NCI-H1436 (cell line): ENCODE measurements around the gene EIF2AK2.

ENCODE experiments used
- DNase-seq: peaks from one replicate; lab custom pipeline; 2025; lab: John Stamatoyannopoulos, UW

EIF2AK2 gene

DNA sequence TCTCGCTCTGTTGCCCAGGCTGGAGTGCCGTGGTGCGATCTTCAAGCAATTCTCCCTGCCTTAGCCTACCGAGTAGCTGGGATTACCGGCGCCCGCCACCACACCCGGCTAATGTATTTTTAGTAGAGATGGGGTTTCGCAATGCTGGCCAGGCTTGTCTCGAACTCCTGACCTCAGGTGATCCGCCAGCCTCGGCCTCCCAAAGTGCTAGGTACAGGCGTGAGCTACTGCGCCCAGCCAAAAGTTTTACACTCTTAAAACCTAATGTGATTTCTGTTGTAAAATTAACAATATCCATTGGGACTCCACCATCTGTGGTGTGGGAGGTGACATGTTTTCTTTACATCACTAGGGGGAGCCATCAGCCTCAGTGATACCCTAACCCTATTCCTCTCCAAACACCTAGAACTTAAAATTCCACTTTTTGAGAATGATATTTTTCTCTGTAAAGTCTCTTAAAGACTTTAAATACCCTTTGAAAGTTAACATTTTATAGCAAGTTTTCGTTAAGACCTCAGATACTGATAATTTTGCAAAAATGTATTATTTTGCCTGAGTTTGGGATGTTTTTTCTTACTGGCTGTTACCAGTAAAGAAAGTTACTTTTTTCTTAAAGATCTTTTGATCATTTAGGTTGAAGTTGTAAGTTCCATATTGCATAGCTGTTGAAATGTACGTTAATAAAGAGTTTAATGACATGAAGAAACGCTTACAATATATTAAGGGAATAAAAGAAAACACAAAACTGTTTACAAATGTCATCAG is 11.6 kb upstream of the EIF2AK2 start:
- no peak for DNase-seq

DNA sequence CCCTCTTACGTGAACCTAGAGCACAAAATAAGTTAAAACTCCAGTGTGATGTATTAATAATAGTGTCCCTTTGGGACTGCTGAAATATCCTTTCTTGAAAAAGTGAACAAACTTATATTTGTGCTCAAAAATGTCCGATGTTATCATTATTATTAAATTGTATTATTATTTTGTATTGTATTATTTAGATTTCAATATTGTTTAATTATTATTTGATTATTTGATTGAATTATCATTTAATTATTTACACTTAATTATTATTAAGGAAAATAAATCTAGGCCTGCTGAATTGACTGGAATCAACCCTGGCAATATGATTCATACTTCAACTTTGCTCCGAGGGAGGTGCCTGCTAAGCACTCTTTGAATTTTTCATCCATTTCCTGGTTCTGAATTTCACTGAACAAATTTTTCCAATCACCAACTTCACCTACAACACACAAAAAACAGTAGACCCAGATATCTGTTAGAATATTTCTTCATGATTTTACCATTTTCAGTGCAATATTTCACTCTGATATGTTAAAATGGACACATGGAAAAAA is 10.9 kb upstream of the EIF2AK2 start:
- DNase-seq, result no peak

DNA sequence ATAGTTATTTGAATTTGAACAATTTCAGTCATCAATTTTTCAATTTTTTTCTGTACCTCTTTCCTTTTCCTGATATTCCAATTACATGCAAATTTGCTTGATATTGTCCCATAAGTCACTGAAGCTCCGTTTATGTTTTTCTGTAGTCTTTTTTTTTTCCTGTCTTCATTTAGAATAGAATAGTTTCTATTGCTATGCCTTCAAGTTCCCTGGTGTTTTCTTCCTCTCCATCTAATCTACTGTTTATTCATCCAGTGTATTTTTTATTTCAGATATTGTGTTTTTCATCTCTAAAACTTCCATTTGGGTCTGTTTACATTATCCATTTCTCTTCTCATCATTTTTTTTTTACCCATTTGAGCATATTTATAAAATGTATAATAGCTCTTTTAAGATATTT is 8.0 kb upstream of the EIF2AK2 start:
- DNase-seq, result no peak

DNA sequence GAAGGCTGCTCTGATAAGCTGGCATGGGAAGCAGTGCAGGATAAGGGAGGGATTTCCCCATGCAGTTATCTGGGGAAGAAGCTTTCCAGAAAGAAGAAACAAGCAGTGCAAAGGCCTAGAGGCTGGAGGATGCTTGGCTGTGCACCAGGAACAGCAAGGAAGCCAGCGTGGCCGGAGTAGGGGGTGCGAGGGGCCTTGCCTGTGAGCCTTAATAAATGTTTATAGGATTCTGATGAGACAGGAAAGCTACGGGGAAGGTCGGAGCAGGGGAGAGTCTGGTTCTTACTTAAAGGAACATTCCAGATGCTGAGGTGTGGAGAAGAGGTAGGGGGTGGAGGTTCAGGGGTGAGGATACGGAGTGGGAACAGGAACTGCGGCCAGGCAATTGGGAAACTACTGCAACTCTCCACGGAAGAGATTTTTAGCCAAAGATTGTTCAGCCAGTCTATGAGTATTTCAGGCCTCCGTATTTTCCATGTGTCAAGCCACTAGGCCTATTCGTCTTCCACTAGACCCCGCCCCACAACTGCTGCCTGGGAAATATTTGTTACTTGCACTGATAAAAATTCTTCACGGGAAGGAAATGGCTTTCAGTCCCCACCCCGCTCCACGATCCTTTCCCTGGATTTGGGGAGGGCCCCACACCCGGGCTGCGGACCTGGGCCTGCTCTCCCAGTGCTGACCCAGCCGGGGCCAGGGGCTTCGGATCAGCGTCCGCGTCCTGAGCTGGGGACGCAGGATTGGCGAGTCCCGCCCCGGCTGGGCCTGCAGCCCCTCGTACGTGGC is 516 bp downstream of the EIF2AK2 start:
- DNase-seq, result no peak

DNA sequence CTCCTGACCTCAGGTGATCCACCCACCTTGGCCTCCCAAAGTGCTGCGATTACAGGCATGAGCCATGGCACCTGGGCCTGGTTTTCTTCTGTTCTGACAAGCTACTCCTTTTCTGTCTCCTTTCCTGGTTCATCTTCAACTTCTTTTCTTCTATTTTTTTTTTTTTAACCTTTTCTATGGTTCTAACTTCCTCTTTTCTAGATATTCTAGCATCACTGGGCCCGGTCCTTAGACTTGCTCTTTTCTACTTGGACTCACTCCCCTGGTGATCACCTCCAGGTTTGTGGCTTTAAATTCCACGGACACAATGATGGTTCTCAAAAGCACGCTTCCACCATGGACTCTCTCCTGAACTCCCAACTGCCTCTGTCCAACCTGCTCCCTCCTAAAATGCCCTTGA is 2.0 kb downstream of the EIF2AK2 start:
- no peak for DNase-seq

DNA sequence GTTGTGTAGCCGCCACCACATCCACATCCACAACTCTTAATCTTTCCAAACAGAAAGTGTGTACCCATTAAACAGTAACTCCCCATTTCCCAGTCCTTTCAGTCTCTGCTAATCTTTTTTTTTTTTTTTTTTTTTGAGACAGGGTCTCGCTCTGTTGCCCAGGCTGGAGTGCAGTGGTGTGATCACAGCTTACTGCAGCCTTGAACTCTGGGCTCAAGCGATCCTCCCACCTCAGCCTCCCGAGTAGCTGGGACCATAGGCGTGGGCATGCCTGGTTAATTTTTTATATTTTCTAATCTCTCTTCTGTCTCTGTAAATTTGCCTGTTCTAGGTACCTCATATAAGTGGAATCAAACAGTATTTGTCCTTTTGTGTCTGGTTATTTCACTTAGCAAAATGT is 3.6 kb downstream of the EIF2AK2 start:
- no peak for DNase-seq

DNA sequence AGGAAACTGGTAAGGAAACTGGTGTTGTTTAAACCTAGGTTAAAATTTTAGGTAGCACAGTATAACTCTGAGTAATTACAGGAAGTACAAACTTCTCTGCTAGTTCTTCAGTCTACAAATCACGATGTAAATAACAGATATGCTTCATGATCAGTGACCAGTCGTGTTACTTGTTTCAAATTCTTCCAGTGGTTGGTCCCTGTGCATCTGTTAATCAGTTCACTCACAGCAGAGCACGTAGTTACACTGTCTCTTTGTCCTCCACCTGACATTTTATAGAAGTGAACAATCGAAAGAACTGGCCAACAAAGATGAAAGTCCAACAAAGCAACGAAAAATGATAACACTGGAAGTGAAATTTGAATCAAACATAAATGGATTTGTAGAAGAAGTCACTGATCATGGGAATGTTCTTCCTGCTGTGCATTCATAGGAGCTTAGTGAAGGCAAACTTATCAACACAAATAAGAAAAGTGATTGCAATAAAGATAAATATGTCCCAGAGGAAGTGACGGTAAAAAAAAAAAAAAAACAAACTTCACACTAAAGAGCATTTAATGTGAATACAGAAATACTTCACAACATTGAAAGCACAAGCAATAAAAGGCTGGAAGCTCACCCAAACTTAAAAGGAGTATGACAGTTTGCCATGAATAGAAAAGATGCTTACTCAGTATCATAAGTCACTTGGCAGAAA is 7.0 kb downstream of the EIF2AK2 start:
- no peak for DNase-seq

DNA sequence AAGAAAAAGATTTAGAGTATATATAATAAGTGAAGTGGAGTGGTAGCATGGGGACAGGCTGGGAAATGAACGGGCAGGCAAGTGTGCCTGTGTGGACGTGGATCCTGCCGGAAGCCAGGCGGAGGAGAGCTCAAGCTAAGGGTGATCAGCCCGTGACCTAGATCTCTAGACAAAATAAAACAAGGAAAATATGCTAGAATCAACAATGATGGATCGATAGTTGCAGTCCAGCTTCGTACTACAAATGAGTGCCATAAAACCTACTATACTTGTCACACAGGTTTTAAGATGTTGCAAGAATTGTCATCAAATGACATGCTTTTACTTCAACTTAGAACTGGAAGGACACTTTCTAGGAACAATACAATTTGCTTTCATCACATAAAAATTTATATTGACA is 8.5 kb downstream of the EIF2AK2 start:
- no peak for DNase-seq

DNA sequence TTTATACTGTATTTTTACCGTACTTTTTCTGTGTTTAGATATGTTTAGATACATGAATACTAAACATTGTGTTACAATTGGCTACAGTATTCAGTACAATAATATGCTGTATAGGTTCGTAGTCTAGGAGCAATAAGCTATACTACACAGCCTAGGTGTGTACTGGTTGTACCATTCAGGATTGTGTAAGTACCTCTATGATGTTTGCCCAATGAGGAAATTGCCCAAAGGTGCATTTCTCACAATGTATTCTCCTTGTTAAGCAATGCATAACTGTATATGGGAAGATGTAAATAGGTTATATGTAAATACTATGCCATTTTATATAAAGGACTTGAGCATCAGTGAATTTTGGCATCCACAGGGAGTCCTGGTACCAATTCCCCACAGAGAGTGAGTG is 10.7 kb downstream of the EIF2AK2 start:
- DNase-seq, result no peak

DNA sequence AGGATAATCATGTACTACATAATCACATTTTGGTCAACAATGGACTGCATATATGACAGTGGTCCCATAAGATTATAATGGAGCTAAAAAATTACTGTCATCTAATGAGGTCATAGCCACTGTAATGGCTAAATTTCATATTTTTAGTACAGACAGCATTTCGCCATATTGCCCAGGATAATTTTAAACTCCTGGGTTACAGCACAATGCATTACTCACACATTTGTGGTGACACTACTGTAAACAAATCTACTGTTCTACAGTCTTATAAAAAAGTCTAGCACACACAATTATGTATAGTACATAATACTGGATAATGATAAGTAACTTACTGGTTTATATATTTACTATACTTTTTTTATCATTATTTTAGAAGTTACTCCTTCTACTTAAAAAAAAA is 12.8 kb downstream of the EIF2AK2 start:
- DNase-seq, result no peak

DNA sequence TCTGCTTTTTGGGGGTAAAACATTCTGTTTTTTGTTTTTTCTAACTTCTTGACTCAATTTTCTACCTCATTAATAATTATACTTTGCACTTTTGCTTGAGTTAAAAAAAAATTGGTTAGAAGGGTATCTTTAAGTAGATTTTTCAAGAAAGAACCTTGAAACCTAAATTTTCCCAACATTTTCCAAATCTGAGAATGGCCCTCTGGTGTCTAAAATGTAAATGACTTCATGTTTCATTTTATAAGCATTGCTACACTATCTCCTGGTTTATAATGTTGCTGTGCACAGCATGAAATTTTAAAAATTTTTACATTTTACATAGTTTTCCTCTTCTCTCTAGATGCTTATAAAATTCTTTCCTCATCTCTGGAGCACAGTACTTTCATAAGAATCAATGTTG is 14.2 kb downstream of the EIF2AK2 start:
- DNase-seq, result no peak

DNA sequence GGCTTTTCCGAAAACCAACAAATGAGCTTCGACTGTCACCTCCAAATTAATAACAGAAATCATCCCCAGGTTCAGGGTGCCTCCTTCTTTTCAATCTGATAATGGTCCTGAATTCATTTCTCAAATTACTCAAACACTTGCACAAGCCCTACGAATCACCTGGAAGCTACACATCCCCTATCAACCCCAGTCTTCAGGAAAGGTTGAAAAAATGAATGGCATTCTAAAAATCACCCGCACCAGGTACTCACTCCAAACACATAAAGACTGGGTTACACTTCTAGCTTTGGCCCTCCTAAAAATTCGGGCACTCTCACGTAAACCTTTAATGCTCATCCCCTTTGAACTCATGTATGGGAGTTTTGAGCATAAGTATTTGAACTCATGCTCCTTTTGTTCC is 23.9 kb downstream of the EIF2AK2 start:
- DNase-seq, result no peak

DNA sequence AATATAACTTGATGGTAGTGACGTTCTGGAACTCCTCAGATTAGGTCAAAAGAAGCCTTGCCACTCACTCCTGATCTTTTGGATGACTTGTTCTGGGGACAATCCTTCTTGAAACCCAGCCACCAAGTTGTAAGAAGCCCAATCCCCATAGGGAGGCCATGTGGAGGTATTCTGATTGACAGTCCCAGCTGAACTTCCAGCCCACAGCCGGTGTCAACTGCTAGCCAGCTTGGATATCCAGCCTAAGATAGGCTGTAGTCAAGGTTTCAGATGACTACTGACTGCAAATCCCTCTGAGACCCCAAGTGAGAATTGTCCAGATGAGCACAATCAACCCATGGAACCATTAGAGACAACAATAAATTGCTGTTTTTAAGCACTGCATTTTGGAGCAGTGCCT is 31.4 kb downstream of the EIF2AK2 start:
- no peak for DNase-seq

DNA sequence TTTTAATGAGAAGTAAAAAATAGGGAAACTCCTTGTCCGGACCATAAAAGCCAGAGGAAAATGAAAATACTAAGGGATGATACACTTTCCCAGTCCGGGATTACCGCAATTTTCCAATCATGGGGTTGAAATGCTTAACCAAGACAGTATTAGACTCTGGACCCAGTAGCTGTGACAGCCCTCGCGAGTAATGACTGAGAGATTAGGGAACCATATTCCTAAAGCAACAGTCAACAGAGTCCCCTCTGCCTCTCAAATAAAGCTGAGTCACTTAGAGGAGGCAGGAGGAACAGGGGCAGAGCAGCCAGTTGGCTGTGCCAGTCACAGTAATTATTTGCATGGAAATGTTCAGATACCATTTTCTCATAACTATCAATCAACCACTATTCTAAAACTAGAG is 37.6 kb downstream of the EIF2AK2 start:
- DNase-seq, result no peak

DNA sequence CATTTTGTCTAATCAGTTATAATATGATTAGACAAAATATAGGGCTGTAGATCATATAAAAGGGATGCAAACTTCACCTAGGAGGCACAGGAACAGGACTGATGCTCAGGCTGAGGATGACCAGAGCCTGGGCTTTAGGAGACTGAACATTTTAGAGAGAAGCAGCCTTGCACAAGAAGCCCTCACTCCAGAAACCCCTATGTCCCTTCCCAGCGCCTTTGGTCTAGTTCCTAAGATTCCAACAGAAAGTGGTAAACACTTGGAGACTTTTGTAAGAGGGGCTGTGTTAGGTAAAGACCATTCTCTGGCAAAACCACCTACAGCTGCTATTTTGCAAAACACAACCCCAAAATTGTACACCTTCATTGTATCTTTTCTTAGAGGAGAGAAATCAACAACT is 39.2 kb downstream of the EIF2AK2 start:
- DNase-seq, result no peak

DNA sequence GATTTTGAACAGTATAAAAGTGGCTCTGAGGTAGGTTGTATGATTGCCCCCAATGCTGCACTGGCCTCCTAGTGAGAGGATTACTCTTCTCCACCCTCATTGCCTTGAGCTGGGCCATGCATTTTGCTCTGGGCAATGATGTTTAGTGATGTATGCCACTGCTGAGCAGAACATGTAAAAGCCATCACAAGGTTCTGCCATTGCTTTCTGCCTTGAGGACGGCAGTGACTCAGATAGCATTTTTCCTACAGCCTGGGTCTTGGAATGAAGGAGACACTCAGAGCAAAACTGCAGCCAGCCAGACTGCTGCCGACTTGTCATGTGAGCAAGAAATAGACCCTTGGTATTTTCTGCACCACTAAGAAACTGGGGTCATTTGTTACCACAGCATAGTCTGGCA is 44.8 kb downstream of the EIF2AK2 start:
- no peak for DNase-seq

DNA sequence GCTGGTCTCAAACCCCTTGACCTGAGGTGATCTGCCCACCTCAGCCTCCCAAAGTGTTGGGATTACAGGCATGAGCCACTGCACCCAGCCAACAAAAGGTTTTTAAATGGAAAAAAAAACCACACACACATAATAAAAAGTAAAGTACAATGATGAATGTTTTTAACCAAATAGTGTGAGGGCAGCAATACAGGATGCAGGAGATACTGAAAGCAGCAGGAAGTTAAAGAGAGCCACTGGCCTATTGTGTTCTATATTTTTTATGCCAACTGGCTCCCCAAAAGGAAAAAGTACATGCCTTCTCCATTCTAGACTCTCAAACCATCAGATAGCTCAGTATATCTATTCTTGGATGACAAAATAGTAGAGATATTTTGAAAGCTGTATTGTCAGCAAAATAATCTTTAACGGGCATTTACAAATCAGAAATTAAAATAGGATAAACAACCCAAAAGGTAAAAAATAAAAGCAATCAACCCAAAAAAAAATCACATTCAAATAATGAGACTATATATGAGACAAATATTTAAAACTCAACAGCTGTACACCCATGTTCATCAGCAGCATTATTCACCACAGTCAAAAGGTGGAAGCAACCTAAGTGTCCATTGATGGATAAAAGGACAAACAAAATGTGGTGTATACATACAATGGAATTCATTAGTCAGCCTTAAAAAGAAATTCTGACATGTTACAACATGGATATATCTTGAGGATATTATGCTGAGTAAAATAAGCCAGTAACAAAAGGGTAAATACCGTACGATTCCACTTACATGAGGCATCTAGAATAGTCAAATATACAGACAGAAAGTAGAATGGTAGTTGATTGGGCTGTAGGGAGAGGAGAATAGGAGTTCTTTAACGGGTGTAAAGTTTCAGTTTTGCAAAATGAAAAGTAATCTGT is 46.2 kb downstream of the EIF2AK2 start:
- DNase-seq, result no peak

DNA sequence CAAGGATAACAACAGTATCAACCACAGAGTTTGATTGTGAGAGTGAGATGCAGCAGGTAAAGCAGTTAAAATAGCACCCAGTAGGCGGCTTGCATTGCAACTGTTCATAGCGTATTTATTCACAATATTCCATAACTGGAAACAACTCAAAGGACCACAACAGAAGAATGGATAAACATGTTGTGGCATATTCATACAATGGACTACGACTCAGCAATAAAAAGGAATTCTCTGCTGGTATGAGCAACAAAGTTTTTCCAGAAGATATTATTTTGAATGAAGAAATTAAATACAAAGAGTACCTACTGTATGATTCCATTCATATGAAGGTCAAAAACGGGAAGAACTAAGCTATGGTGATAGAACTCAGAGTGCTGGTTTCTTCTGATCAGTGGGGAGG is 47.3 kb downstream of the EIF2AK2 start:
- no peak for DNase-seq

DNA sequence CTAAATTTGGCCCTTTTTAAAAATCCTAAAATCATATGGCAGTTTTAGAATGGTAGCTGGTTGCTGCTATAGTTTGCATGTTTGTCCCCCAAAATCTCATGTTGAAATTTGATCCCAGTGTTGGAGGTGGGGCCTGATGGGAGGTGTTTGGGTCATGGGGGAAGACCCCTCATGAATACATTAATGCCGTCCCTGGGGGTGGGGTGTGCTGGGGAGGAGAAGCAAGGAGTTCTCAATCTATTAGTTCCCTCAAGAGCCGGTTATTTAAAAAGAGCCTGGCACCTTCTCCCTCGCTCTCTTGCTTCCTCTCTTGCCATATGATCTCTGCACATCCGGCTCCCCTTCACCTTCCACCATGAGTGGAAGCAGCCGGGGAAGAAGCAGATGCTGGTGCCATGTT is 51.6 kb downstream of the EIF2AK2 start:
- no peak for DNase-seq

DNA sequence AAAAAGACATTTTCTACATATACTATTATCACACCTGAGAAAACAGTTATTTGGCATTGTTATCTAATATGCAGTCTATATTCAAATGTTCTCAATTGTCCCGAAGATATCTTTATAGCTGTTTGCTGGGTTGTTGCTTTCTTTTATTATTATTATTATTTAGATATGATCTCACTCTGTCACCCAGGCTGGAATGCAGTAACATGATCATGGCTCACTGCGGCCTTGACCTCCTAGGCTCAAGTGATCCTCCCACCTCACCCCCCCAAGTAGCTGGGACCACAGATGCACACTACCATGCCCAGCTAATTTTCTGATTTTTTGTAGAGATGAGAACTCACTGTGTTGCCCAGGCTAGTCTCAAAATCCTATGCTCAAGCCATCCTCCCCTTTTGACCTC is 52.6 kb downstream of the EIF2AK2 start:
- no peak for DNase-seq

DNA sequence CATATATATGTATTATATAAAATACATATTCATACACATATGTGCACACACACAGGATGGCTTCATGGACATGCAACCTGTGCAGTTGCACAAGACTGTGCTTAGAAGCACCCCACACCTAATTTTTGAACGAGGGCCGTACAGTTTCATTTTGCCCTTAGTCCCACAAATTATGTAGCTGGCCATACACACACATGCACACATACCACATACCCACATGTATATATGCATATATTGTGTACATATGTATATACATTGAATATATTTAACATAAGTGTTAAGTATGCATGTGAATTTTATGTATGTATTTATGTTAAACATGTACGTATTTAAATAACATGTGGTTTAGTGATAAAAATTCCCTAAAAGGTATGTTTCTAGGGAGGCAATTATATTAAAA is 54.2 kb downstream of the EIF2AK2 start:
- DNase-seq, result no peak

DNA sequence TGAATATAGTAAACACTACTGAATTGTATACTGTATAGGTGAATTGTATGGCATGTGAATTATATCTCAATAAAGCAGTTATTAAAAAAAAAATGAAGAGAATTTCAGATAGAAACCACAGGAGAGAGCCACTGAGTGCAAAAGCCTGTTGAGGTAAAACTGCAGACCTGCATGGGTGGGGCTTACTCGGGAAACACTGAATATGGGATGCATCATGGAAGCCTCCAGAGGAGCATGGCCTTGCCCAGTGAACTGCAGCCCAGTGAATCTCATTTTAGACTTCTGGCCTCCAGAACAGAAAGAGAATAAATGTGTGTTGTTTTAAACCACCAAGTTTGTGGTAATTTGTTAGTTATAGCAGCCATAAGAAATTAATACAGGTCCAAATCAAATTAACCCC is 56.7 kb downstream of the EIF2AK2 start:
- DNase-seq, result no peak
